ENCODE data around the gene SHISAL2A.
"Not testable (repeated sequence)": the region's sequence is repeated elsewhere in the genome, so short reads cannot be mapped to it uniquely, and the experiment has no call there.

The SHISAL2A gene

GRCh38 chr1:52674497-52675384 lies 41.8 kb downstream of the SHISAL2A start:
- DNase-seq (ENCODE audit: low spot score): no peak
- H3K4me1 Mint-ChIP-seq (ENCODE audit: low read depth): peaks cover 12% of the 10 kb centered on the region
- H3K4me3 Mint-ChIP-seq: peak overlapping the region; percentile 19
- H3K27me3 Mint-ChIP-seq (ENCODE audit: low read depth): no peaks in the 10 kb centered on the region
- no peaks in the 10 kb centered on the region for H3K9me3 Mint-ChIP-seq
- H3K36me3 Mint-ChIP-seq (ENCODE audit: low read depth): peaks cover 3% of the 10 kb centered on the region
- peak overlapping the region; percentile 49 for H3K27ac Mint-ChIP-seq

DNA sequence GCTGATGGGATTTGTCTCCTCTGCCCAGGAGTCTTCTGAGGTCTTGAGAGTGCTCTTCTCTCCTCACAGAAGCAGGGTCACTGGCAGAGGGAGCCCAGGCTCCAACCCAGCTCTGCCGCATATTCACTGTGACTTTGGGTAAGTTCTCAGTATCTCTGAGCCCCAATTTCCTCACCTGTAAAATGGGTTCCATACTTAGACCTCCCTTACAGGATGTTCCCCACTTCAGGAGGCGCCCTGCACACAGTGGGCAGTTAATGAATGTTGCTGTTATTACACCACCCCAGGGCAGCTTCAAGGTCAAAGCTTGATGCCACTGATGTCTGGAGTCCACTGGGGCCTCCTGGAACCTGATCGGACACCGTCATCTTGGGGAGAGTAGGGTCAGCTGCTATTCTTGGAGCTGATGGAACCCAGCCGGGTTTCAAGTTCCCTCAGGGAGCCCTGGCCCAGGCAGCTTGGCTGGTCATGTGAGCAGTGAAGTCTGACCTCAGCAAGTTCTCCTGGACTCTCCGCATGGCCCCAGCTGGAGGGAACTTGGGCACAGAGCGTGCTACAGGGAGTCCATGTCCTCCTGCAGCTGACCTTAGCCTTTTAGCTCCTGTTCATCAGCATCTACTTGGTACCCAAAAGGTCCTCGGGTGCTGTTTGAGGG lies 43.4 kb downstream of the SHISAL2A start:
- H3K4me3 Mint-ChIP-seq: no peak overlapping the region
- DNase-seq (ENCODE audit: low spot score): no peak
- no peaks in the 10 kb centered on the region for H3K27me3 Mint-ChIP-seq (ENCODE audit: low read depth)
- peaks cover 3% of the 10 kb centered on the region for H3K36me3 Mint-ChIP-seq (ENCODE audit: low read depth)
- peaks cover 12% of the 10 kb centered on the region for H3K4me1 Mint-ChIP-seq (ENCODE audit: low read depth)
- H3K27ac Mint-ChIP-seq: no peak overlapping the region
- no peaks in the 10 kb centered on the region for H3K9me3 Mint-ChIP-seq

DNA sequence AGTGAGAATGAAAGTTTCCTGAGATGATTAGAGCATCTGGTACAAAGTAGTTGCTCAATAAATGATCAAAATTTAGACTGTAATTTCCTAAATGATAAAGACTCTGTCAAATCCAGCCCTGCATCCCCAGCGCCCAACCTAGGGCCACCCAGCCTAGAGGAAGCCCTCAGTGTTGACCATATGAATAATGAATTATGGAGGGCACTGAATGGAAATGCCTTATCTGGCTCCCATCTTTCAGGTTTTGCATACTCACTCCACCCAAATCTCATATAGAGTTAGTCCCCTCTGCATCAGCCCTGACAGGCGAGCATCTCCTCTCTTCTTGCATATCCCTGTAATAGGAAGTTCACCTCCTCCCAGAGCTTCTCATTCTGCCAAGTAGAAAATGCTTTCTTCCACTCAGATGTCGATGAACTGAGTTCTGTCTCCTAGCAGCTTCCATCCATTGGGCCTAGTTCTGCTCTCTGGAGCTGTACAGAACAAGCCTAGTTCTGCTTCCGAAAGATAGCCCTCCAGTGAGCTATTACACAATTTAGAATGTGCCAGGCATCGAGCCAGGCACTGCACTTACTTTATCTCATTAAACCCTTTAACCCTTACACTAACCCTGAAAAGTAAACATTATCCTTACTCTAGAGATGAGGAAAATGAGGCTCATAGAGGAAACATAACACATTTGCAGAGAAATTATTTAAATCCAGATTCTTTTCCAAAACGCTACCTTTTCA lies 44.3 kb downstream of the SHISAL2A start:
- peaks cover 3% of the 10 kb centered on the region for H3K36me3 Mint-ChIP-seq (ENCODE audit: low read depth)
- no peaks in the 10 kb centered on the region for H3K27me3 Mint-ChIP-seq (ENCODE audit: low read depth)
- H3K9me3 Mint-ChIP-seq: no peaks in the 10 kb centered on the region
- H3K4me1 Mint-ChIP-seq (ENCODE audit: low read depth): peaks cover 12% of the 10 kb centered on the region
- H3K27ac Mint-ChIP-seq: peak overlapping the region; percentile 10
- no peak overlapping the region for H3K4me3 Mint-ChIP-seq
- DNase-seq (ENCODE audit: low spot score): no peak

- Mint-ChIP-seq H3K36me3 (ENCODE audit: low read depth) (peaks cover 8% of the 10 kb centered on the region), H3K4me1 (ENCODE audit: low read depth) (peaks cover 17% of the 10 kb centered on the region)
- DNase-seq (ENCODE audit: low spot score): no peak
Measured at GRCh38 chr1:52679048-52679447, 46.1 kb downstream of the SHISAL2A start.

GRCh38 chr1:52679498-52679897 lies 46.5 kb downstream of the SHISAL2A start:
- Mint-ChIP-seq H3K27ac (no peak overlapping the region), H3K9me3 (peaks cover 6% of the 10 kb centered on the region), H3K4me1 (ENCODE audit: low read depth) (peaks cover 14% of the 10 kb centered on the region), H3K4me3 (no peak overlapping the region), H3K27me3 (ENCODE audit: low read depth) (no peaks in the 10 kb centered on the region), H3K36me3 (ENCODE audit: low read depth) (peaks cover 7% of the 10 kb centered on the region)
- no peak for DNase-seq (ENCODE audit: low spot score)

More at GRCh38 chr1:52679048-52679447, 46.1 kb downstream of the SHISAL2A start:
- Mint-ChIP-seq H3K27me3 (ENCODE audit: low read depth) (no peaks in the 10 kb centered on the region), H3K4me3 (no peak overlapping the region), H3K9me3 (peaks cover 6% of the 10 kb centered on the region), H3K27ac (no peak overlapping the region)

DNA sequence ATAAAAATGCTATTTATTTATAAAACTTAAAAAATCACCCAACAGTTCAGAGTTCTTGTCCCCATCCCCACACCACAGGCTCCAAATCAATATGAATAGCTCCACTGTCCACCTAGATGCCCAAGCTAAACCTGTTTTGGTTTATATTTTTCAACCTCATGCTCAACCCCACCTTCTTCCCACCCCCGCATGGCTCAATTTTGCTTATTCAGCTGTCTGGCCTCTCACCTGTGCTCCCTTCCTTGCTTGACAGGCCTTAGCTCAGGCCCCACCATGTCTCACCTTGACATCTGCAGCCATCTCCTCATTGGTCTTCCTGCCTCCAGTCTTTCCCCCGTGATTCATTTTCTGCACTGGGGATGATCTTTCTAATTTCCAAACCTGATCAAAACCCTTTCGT lies 47.4 kb downstream of the SHISAL2A start:
- H3K27me3 Mint-ChIP-seq (ENCODE audit: low read depth): no peaks in the 10 kb centered on the region
- H3K27ac Mint-ChIP-seq: peak overlapping the region; percentile 3
- peaks cover 10% of the 10 kb centered on the region for H3K36me3 Mint-ChIP-seq (ENCODE audit: low read depth)
- H3K9me3 Mint-ChIP-seq: peaks cover 6% of the 10 kb centered on the region
- peaks cover 8% of the 10 kb centered on the region for H3K4me1 Mint-ChIP-seq (ENCODE audit: low read depth)
- no peak overlapping the region for H3K4me3 Mint-ChIP-seq
- no peak for DNase-seq (ENCODE audit: low spot score)

GRCh38 chr1:52681136-52681535 lies 48.2 kb downstream of the SHISAL2A start:
- no peak overlapping the region for H3K4me3 Mint-ChIP-seq
- no peaks in the 10 kb centered on the region for H3K27me3 Mint-ChIP-seq (ENCODE audit: low read depth)
- no peak overlapping the region for H3K27ac Mint-ChIP-seq
- H3K4me1 Mint-ChIP-seq (ENCODE audit: low read depth): peaks cover 11% of the 10 kb centered on the region
- no peak for DNase-seq (ENCODE audit: low spot score)
- peaks cover 13% of the 10 kb centered on the region for H3K36me3 Mint-ChIP-seq (ENCODE audit: low read depth)
- peaks cover 6% of the 10 kb centered on the region for H3K9me3 Mint-ChIP-seq

DNA sequence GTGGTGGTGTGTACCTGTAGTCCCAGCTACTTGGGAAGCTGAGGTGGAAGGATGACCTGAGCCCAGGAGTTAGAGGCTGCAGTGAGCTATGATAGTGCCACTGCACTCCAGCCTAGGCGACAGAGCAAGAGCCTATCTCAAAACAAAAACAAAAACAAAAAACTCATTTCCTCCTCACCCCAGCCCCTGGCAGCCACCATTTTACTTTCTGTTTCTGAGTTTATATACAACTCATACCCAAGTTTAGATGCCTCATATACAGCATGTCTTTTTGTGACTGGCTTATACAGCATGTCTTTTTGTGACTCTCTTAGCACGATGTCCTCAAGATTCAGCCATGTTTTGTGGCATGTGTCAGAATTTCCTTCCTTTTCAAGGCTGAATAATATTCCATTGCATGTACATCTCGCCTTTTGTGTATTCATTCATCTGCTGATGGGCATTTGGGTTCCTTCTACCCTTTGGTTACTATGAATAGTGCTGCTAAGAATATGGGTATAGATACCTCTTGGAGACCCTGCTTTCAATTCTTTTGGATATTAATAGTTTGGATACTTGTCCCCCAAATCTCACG lies 50.5 kb downstream of the SHISAL2A start:
- H3K4me1 Mint-ChIP-seq (ENCODE audit: low read depth): peaks cover 12% of the 10 kb centered on the region
- H3K9me3 Mint-ChIP-seq: peaks cover 6% of the 10 kb centered on the region
- no peak for DNase-seq (ENCODE audit: low spot score)
- H3K27me3 Mint-ChIP-seq (ENCODE audit: low read depth): no peaks in the 10 kb centered on the region
- no peak overlapping the region for H3K4me3 Mint-ChIP-seq
- H3K27ac Mint-ChIP-seq: no peak overlapping the region
- H3K36me3 Mint-ChIP-seq (ENCODE audit: low read depth): peaks cover 30% of the 10 kb centered on the region

DNA sequence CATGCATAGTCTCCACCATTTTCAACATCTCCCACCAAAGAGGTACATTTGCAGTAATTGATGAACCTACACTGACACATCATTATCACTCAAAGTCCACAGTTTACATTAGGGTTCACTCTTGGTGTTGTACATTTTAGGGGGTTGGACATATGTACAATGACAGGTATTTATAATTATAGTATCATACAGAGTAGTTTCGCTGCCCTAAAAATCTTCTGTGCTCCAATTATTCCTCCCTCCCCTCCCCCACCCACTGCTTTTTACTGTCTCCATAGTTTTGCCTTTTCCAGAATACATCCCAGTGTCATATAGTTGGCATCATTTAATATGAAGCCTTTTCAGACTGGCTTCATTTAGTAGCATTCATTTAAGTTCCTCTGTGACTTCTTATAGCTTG lies 51.6 kb downstream of the SHISAL2A start:
- peaks cover 6% of the 10 kb centered on the region for H3K9me3 Mint-ChIP-seq
- H3K27ac Mint-ChIP-seq: peak overlapping the region; percentile 21

GRCh38 chr1:52686261-52686751 lies 53.3 kb downstream of the SHISAL2A start:
- not testable (repeated sequence) for H3K27me3 Mint-ChIP-seq (ENCODE audit: low read depth); H3K9me3 Mint-ChIP-seq
- peaks cover 35% of the 10 kb centered on the region for H3K36me3 Mint-ChIP-seq (ENCODE audit: low read depth)
- peaks cover 12% of the 10 kb centered on the region for H3K4me1 Mint-ChIP-seq (ENCODE audit: low read depth)
- peak overlapping the region; percentile 11 for H3K4me3 Mint-ChIP-seq
- peak overlapping the region; percentile 66 for H3K27ac Mint-ChIP-seq
- peak; percentile 67 for DNase-seq (ENCODE audit: low spot score)

More for the DNA sequence above, 51.6 kb downstream of the SHISAL2A start:
- DNase-seq (ENCODE audit: low spot score): no peak
- Mint-ChIP-seq H3K27me3 (ENCODE audit: low read depth) (no peaks in the 10 kb centered on the region), H3K4me3 (no peak overlapping the region), H3K36me3 (ENCODE audit: low read depth) (peaks cover 31% of the 10 kb centered on the region), H3K4me1 (ENCODE audit: low read depth) (peaks cover 12% of the 10 kb centered on the region)

DNA sequence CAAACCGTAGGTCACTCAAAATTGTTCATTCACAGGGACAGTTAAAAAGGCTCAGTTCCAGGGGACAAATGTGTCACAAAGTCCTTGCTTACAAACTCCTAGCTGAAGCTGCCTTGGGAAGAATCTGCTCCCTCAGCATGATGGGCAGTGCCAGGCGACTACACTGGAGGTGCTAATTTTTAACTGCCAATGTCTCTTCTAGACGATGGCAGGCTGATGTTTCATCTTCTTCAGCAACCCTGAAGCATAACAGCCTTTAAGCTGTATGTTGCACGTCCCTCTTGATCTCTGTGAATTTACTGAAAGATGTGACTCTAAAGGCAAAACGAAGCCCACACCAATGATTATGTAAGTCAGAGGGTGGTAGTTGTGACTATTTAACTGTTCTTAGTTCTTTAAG lies 53.9 kb downstream of the SHISAL2A start:
- peaks cover 38% of the 10 kb centered on the region for H3K36me3 Mint-ChIP-seq (ENCODE audit: low read depth)
- no peak for DNase-seq (ENCODE audit: low spot score)
- H3K4me1 Mint-ChIP-seq (ENCODE audit: low read depth): peaks cover 12% of the 10 kb centered on the region
- no peak overlapping the region for H3K4me3 Mint-ChIP-seq
- peaks cover 6% of the 10 kb centered on the region for H3K9me3 Mint-ChIP-seq
- H3K27me3 Mint-ChIP-seq (ENCODE audit: low read depth): no peaks in the 10 kb centered on the region
- H3K27ac Mint-ChIP-seq: no peak overlapping the region

- H3K4me3 Mint-ChIP-seq: no peak overlapping the region
- no peaks in the 10 kb centered on the region for H3K9me3 Mint-ChIP-seq
- H3K27me3 Mint-ChIP-seq (ENCODE audit: low read depth): no peaks in the 10 kb centered on the region
- DNase-seq (ENCODE audit: low spot score): no peak
- H3K36me3 Mint-ChIP-seq (ENCODE audit: low read depth): peaks cover 37% of the 10 kb centered on the region
- H3K27ac Mint-ChIP-seq: no peak overlapping the region
- peaks cover 6% of the 10 kb centered on the region for H3K4me1 Mint-ChIP-seq (ENCODE audit: low read depth)
Measured at GRCh38 chr1:52691821-52692220, 58.9 kb downstream of the SHISAL2A start.

DNA sequence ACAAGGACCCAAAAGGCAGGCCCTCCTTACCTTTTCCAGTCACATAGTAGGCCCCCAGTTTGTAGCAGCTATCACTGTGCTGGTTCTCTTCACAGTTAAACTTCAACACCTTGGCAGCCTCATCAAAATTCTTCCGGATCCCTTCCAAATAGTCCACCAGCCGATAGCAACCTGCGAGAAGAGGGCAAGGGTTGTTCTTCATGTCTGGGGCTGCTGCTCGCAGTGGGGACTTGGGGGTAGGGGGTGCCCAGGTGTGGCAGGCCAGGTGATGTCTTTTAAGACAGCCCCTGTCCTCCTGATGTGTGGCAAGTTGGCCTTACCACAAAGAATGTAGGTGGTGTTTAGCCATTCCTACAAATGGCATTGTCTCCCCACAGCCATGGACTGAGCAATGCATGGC lies 59.7 kb downstream of the SHISAL2A start:
- Mint-ChIP-seq H3K4me3 (no peak overlapping the region), H3K4me1 (ENCODE audit: low read depth) (peaks cover 10% of the 10 kb centered on the region), H3K27me3 (ENCODE audit: low read depth) (no peaks in the 10 kb centered on the region), H3K9me3 (no peaks in the 10 kb centered on the region), H3K27ac (no peak overlapping the region), H3K36me3 (ENCODE audit: low read depth) (peaks cover 31% of the 10 kb centered on the region)
- DNase-seq (ENCODE audit: low spot score): no peak
